ENCODE results near the gene EZH2.

GRCh38 chr7:148877517-148877916 lies 6.6 kb downstream of the EZH2 start:
- TF ChIP-seq CTCF (IDR thresholded peaks at IDR 0.05) (no peak), POLR2A (IDR thresholded peaks at IDR 0.05) (no peak)

Measured in heart left ventricle (tissue), 13 donors.